HG02981 (cell line): ENCODE data around the gene RIPK4.
"Not testable (repeated sequence)": the region's sequence is repeated elsewhere in the genome, so short reads cannot be mapped to it uniquely, and the experiment has no call there.

Source experiments
- ATAC-seq: cut with Tn5 transposase; IDR thresholded peaks from one replicate; pipeline ENCODE4 v1.9.1; 2021; ENCODE audit warnings: mild to moderate bottlenecking, moderate library complexity; ENCODE audit not compliant: unreplicated experiment

The RIPK4 gene

DNA sequence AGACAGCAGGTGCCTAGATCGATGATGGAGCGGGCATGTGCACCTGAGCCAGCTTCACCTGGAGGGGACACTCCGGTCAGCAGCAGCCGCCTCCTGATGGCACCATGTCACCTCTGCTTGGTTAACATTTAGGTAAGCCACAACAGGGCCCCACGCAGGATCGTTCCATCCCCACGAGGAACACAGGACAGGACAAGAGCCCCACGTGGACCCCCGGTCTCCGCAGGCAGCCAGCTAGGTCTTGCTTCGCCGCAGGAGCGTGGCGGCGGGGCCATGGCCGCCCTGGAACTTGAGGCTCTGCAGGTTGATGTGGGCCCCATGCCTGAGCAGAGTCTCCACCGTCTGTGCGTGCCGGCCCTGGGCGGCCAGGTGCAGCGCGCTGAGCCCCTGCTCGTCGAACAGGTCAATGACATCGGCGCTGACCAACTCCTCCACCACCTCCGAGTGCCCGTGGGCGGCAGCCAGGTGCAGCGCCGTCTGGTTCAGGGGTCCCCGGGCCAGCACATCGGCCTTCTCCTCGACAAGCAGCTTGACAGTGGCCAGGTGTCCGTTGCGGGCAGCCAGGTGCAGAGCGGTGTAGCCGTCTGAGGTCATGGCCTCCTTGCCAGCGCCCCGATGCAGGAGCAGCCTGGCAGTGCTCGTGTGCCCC lies 26.1 kb downstream of the RIPK4 start:
- no peak for ATAC-seq

DNA sequence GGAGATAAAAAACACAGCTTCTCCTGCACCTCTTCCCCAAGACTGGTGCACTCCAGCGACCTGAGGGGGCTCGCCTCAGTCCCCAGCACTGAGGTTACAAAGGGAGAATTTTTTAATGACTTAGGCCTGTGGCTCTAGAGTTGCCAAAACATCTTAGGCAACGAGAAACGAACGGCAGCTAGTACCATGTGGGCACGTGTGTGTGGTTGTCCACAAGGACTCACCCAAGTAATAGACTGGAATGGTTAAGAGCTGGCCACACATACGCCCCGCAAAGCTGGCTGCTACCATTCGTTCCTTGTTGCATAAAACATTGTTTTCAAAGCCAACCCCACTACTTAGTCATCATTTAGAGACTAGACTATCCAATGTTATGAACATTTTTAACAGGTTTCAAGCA lies 26.9 kb downstream of the RIPK4 start:
- no peak for ATAC-seq

DNA sequence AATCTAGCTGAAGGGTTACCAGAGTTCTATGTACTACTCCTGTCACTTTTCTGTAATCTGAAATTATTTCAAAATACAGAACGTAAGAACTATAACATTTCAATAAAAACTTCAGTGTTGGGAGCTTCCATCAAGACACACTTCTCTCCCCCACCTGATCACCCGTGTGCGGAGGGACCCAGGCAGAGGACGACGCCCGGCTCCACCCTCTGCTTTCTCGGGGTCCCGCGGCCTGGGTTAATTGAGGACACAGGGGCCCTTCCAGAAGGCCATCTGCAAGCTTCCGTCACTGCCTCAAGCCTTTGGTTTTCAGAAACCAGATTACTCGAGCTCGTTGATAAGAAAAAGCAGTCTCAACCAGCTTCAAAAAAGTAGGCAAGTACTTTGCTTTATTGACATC lies 27.8 kb downstream of the RIPK4 start:
- no peak for ATAC-seq

DNA sequence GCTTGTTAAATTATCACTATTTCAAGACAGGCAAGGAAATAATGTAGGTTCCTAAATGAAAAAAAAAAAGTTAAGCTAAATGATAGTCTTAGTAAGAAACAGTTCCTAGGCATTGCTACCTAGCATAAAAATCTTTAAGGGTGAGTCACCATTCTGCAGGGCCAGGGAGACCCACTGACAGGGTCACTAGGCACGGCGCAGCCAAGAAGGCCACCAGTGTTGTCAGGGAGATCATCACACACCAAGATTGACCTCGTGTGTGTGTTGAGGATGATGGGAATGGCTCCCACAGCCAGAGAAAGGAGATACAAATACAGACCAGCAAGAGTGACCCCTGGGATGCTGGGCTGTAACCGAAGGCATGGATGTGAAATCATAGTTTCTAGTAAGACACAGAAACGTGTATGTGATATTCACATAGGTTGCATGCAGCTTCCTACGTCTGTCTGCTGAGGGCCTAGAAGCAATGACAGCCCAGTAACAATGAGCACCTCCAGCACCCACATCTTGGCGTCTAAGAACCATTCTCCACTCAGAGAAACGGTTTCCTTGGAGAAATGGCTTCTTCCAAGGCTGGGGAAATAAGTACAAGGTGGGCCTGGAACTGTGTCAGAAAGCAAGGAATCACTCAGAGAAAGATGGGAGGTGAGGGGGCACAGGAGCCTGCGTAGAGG lies 29.1 kb downstream of the RIPK4 start:
- no peak for ATAC-seq

DNA sequence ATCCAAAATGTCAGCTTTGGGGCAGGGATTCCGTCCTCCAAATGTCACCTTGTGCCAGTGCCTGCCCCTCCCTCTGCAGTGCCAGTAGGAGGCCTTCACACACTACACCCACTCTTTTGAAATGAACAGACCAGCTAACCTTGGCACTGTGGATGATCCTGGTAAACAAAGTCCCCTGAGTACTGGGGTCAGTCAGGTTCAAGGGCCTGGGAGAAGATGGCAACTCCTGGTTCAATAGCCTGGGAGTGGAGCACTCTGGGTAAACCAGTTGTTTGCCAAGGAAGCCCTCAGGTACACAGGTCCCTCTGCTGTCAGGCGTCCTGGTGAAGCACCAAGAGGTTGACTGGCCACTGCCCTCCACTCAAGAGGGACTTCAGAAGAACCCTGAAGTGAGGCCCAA lies 30.4 kb downstream of the RIPK4 start:
- ATAC-seq, result no peak

DNA sequence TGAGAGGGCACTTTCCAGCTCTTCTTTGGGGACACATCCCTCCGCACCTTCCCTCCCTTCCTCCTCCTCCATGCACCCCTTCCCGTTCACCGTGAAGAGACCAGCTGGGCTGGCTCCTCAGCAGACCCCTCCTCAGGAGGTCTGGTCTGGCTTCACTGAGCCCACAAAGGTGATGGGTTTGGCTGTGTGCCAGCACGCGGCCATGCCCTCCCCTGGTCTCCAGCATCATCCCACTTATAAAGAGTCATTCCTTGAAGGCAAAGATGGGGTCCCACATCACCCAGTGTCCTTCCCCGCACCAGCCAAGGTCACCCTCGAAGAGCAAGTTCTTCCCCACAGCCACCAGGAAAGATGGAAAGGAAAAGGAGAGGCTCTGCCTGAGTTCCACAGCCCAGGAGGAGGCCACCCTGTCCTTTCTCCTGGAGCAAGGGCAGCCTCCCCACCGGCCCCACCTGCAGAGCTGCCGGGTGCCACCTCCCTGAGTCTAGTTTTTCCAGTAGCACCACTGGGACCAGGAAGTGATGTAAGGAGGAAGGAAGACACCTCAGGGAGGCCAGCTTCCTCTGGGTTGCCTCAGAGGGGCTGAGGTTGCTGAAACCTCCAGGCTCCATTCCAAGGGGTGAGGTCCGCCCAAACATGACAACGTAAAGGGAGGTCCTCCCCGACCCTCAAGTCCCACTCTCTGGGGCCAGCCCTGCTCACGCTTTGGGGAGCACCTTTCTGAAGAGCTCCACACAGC lies 32.7 kb downstream of the RIPK4 start:
- no peak for ATAC-seq

DNA sequence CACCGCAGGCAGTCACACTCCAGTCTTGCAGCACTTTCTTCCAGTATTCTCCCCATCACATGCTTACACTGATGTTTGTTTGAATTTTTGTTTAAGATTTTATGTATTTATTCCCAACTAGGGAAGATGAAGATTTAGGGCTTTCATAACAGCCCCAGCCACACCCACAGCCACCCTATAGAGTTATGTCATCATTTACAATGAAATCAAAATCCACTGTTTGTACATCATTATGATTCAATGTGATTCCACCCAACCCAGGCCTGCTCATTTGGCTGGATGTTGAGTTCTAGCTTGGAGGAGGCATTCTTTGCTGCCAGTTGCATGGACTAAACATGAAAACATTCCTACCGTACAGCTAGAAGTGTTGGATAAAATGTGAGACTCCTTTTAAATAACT lies 35.8 kb downstream of the RIPK4 start:
- no peak for ATAC-seq

DNA sequence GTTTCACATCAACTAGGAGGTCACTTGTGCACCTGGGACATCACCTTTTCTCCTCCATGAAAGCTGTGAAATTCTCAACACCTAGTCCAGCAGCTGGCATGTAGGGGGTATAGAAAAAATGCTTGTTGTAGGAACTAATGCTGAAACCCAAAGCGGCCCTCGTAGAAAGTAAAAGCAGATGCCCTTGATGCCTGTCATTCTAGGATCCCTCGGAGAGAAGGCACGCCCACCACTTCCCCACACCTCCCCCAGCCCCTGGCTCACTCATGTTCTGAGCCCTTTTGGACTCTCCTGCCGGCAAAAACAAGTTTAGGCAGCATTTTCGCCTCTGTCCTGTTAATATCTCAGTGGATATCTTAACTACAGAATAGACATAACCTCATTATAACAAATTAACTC lies 36.5 kb downstream of the RIPK4 start:
- ATAC-seq, result no peak

DNA sequence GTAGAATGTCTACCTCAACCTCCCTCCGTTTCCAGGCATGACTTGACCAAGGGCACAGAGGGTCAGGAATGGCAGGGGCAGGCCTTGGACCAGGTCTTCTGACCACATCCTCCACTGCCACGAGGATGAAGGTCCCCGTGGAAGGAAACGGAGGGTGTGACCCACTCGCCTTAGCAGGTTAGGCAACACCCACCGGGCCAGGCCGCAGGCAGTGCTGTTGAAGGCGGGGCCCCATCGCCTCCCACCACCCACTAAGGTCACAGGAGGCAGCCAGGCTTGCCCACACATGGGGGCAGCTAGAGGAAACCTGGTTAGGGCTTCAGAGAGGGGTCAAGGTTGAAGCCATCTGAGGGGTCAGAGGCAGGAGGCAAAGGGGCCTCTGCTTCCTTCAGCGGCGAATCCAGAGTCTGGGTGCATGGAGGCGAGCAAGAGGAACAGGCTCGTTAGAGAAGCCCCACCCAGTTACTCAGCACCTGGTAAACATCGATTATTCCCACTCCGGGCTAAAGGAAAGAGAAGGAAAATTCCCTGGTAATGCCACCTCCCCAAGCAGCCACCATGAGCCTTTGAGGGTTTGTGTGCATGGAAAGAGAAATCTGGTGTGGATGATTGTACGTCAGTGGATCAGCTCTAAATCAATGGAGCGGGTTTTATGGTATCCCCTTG lies 37.0 kb downstream of the RIPK4 start:
- ATAC-seq, result no peak

DNA sequence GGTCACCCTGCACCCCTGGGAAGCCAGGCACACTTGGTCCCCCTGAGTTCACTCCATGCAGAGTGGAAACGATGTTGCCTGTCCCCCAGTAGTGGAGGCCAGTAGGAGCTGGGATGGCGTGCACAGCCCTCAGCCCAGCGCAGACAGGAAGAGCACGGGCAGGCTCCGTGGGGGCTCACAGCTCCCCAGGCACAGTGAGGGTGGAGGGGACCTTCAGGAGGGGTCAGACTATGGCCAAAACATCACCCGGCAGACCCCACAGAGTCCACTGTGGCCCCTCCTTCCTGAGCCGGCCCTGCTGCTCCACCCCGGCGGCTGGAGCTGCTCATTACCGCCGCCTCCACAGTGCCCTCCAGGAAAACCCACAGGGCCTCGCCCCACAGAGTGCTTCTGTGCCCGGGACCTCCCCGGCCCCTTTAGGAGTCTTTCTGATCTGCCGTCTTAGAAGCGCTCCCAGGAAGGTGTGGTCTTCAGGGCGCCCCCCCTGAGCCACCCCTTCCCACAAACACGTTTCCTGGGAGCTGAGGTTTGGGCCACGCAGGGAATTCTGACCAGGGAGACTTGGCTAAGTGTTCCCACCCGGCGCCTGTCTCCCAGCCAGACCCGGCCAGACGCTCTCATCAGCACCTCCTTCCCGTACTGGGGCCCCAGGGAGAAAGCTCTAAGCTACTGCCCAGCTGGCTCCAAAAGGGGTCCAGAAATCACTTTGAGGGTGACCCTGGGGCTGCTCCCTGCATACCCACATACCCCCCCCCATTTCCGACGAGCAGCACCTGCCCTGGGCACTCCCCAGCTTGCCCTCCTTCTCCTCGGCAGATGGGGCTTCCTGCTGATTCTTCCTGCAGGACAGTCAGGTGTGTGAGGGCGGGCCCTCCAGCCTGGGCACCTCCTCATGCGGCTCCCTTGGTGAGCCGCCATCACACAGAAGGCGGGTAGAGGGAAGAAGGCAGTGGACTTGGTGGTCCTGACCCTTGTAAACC lies 38.8 kb downstream of the RIPK4 start:
- no peak for ATAC-seq

DNA sequence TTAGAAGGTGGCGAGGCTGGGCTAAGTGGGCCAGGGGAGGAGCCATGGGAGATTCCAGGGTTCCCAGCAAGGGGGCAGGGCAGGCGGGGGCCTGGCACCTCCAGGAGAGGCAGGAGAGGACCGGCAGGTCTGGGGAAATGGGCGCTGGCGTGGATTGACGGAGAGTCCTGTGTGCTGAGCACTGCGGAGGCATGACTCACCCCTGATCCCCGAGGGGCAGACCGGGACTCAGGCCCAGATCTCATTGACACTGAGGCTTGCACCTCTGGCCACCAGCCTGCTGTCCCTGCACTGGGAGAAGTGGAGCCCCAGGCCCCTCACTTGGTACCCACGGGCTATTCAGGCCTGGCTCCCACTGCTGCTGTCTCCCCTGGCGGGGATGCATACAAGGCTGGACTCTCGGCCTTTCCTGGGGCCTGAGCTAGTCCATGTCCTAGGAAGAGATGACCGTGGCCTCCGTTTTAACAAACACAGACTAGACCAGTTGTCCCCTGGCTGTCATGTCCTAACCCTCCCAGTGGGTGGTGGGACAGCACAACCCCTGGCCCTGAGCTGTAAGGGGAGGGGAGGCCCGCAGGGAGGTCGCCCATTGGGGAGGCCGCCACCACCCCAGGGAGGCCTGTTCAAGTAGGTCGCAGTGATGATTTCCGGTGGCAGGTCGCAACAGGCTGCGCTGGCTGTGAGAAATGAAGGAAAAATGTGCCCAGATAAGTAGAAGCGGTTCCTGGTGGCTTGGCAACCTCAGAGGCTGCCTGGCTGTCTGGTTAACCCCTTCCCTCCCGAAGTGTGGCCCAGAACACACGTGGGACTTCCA lies 39.7 kb downstream of the RIPK4 start:
- no peak for ATAC-seq

DNA sequence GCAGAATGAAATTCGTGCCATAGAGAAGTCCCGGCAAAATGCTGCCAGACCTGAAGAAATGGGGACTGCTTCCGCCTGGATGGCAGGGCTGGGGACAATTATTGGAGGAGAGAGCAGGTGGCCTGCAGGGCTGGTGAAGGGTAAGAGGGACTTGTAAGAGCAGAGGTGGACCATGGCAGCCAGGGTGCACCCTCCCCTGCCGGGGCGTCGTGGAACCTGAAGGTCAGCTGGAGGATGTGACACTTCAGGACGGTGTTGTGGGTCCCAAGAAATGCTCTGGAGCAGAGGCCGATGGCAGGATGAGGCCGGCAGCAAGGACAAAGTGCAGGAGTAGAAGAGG lies 40.3 kb downstream of the RIPK4 start:
- no peak for ATAC-seq

DNA sequence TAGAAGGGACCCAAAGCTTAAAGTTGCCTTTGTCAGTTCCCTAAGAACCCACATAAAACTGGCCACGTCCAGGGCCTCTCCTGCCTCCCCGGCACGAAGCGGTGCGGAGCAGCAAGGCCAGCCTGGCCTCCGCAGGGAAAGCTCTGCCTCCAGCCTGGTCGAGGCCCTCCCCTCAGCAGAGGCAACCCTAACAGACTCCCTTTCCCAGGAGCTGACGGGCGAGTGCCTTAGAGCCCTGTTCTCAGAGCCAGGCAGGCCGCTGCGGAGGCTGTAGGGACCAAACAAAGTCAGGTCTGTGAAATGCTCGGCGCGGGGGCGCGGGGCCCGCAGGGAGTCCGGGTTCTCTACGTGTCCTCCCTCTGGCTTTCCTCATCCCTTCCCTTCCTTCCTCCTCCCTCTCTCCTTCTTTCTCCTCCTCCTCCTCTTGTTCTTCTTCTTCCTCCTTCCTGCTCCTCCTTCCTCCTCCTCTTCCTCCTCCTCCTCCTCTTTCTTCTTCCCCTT lies 40.7 kb downstream of the RIPK4 start:
- no peak for ATAC-seq

DNA sequence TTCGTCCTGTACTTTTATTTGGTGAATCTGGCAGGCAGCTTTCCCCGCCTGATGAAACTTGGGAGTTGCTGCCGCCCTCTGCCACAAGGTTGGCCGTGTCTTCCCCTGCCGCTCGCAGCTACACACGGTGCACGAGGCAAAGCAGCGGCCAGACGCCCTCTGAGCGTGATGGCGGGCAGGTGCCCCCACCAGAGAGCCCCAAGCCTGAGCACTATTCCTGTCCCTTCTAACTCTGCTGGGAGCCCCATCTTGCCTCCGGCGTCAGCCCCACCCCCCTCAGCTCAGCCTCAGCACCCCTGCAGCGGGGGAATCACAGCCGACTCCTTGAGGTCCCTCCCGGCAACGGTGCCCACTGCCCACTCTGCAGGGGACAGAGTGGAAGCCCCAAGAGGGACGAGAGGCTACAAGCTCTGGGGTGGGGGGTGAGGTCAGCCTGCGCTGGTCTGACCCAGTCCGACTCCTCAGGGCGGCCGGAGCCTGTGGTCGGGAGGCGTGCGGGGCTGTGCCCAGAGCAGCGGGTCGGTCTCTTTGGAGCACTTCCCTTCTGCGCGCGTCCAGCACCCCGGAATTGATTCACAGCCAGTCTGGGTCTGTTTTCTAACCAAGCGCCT lies 41.3 kb downstream of the RIPK4 start:
- ATAC-seq, result no peak

DNA sequence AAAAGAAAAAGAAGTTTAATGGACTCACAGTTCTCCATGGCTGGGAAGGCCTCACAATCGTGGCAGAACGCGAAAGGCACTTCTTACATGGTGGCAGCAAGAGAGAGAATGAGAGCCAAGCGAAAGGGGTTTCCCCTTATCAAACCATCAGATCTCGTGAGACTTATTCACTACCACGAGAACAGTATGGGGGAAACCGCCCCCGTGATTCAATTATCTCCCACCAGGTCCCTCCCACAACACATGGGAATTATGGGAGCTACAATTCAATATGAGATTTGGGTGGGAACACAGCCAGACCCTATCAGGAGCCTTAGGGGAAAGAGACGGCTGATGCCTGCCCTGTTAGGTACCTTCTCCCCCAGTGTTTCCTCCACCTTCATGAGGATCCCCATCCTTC lies 43.0 kb downstream of the RIPK4 start:
- not testable (repeated sequence) for ATAC-seq

DNA sequence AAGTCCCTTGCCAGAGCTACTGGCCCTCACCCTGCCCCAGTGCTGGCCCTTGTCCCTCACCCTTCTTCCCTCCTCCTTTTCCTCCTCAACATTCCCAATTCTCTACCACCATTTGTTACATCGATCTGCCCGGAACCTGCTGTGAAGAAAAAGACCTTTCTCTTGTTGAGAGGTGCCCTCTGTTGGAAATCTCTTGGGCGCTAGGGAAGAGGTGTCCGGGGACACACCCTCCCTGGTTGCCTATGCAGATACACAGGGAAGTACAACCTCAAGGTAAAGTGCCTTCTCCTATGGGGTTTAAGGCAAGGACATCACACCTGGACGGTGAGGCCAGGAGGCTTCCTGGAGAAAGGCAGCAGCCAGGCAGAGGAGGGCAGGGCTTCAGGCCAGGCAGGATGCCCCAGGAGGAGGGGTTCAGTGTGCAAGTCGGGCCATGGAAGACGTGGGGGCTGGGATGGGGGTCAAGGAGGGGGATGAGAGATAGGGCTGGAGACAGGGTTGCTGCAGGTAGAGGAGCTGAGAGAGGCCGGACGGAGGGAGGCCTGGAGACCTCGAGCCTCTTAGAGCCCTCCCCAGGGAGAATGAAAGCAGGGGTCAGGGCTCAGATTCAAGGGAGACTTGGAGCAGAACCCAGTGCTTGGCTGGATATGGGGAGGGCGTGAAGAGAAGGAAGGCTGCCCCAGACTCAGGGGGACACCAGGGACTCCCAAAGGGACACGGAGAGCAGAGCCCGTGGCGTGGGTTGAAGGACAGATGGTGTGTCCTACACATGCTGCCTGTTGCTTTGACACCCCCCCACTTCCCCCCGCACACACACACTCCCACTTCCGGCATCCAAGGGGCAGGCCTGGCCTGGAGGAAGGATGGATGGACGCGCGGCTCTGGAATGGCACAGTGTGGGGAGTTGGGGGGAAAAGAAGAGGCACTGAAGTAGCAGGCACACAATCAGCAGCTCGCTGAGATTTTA lies 44.5 kb downstream of the RIPK4 start:
- ATAC-seq, result no peak

DNA sequence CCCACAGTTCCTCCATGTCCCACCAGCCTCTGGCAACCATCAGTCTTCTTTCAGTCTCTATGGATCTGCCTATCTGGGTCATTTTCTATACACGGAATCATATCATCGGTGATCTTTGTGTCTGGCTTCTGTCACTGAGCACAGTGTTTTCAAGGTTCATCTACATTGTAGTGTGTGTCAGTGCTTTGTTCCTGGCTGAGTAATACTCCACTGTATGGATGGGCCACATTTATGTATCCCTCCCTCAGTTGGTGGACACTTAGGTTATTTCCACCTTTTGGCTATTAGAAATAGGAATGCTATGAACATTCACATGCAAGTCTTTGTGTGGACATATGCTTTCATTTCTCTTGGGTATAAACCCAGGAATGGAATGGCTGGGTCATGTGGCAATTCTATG lies 46.6 kb downstream of the RIPK4 start:
- ATAC-seq, result no peak

DNA sequence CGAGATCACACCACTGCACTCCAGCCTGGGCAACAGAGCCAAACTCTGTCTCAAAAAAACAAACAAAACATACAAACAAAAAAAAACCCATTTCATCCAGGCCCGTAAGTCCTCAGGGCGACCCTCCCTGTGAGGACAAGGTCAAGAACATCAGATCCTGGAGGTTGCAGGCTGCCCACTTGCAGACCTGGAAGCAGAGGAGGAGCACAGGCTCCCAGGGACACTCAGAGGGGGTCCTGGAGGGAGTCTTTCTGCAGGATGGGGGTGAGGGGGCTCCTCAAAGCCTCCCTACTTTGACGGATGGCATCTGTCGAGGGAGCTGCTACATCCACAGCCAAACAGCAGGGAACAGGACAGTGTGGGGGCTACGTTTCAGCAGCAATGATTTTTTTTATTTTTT lies 47.2 kb downstream of the RIPK4 start:
- no peak for ATAC-seq
